Upper lobe of left lung (tissue), 6 donors: Measurements from ENCODE around the gene RBM34. TPM values are rescaled to one million over a fixed set of nuclear protein-coding genes. Genes with fewer than 3 reads are reported as not detected.

Source experiments
- ATAC-seq, 2 donors: fragments of 200-7000 bp; cut with Tn5 transposase; one replicate each; pipeline ENCODE4 v1.9.1; 2022; ENCODE audit warnings: mild to moderate bottlenecking in 2 of 2, moderate library complexity in 2 of 2; ENCODE audit not compliant: low FRiP score in 2 of 2
- DNase-seq, 2 donors: peaks; one replicate each; pipeline ENCODE4 v3.0.0-alpha.2; 2019 to 2020
- H3K27ac ChIP-seq, 4 donors: fragments of 200-600 bp; sonication (generic); one replicate each; pipeline ENCODE4 v1.5.1; 2016 to 2019
- H3K27me3 ChIP-seq, 4 donors: fragments of 200-600 bp; sonication (generic); one replicate each; pipeline ENCODE4 v1.5.1; 2017 to 2019
- H3K36me3 ChIP-seq, 4 donors: fragments of 200-600 bp; sonication (generic); one replicate each; pipeline ENCODE4 v1.5.1; 2016 to 2019
- H3K4me1 ChIP-seq, 4 donors: fragments of 200-600 bp; sonication (generic); one replicate each; pipeline ENCODE4 v1.5.1; 2018 to 2019
- H3K4me3 ChIP-seq, 4 donors: fragments of 200-600 bp; sonication (generic); one replicate each; pipeline ENCODE4 v1.5.1; 2017 to 2019; ENCODE audit warnings: mild to moderate bottlenecking in 2 of 4, moderate library complexity in 1 of 4
- H3K9me3 ChIP-seq, 4 donors: fragments of 200-600 bp; sonication (generic); one replicate each; pipeline ENCODE4 v1.5.1; 2018 to 2019
- EP300 ChIP-seq, 4 donors: sonication (generic); formaldehyde crosslinking; IDR thresholded peaks; one replicate each; pipeline ENCODE4 v1.5.1; 2017; ENCODE audit warnings: antibody characterized with exemption in 4 of 4, control low read depth in 2 of 4
- POLR2A ChIP-seq, 4 donors: fragments of 450-650 bp; IDR thresholded peaks; one replicate each; pipeline ENCODE4 v1.5.1; 2016 to 2017; ENCODE audit warnings: antibody characterized with exemption in 4 of 4, mild to moderate bottlenecking in 2 of 4
- POLR2AphosphoS5 ChIP-seq, 2 donors: sonication (generic); formaldehyde crosslinking; IDR thresholded peaks; one replicate each; pipeline ENCODE4 v1.5.1; 2017; ENCODE audit warnings: antibody characterized with exemption in 2 of 2
- WGBS, 2 donors: methylation state at CpG; one replicate each; pipeline ENCODE4 v1.1.5; 2017 to 2018; 5-methylcytosine and 5-hydroxymethylcytosine counted together
- total RNA-seq, 6 donors: library from RNA; depleted of rRNA in 4 of 6; stranded (reverse); fragments of >200 nt in 4 of 6; gene quantifications; one replicate each; pipeline versions ENCODE4 v1.1.0 to v1.2.1, GENCODE V29; 2016 to 2021
- TF ChIP-seq, protein P1 (sequence below), 6 experiments: fragments of 450-650 bp in 4 of 6; fragments of 200-600 bp in 2 of 6; sonication (generic) in 2 of 6; IDR thresholded peaks; one replicate each; pipeline ENCODE4 v1.5.1; 2016 to 2019; ENCODE audit warnings: antibody characterized with exemption in 6 of 6
- donor health status: DM: no; HTN: no; CAD: no; lungs with moderate emphysema.
- donor health status: DM: no; HTN: yes; CAD: no; lungs with severe emphysema.

RBM34 gene
- total RNA-seq, 6 donors from 2014 or later: 17.3 to 61.0 (median 35.0) TPM

DNA sequence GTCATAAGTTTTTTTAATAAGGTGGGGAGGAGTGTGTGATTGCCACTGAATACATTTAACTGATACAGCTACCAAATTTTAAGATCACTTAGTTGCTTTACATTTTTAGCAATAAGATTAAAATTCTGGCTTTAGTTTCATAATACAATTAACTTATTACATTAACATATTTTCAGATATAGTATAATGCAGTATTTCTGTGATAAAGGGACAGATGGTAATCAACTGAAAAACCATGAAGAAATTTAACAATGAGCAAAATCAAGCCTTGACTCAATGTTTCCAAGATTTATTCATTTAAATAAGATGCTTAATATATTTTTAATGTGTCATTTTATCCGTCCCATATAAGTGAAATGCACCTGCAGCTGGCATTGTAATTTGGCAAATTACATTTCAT is 36.4 kb downstream of the RBM34 start:
- no peak for ATAC-seq
- WGBS, 2 donors: 76 to 81% methylated on average over 1 of the region's 1 CpG
- peaks cover 20 to 51% (median 26%) of the 10 kb centered on the region in 4 donors for H3K4me1 ChIP-seq

DNA sequence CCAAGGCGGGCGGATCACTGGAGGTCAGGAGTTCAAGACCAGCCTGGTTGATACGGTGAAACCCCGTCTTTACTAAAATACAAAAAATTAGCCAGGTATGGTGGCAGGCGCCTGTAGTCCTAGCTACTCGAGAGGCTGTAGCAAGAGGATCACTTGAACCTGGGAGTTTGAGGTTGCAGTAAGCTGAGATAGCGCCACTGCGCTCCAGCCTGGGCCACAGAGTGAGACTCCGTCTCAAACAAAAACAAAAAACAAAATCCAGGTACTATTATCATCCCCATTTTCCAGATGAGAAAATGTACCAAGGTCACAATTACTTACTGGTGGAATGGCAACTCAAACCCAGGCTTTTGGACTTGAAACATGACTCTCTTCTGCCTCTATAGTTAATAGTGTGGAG is 36.9 kb downstream of the RBM34 start:
- Histone ChIP-seq H3K27me3 (no peaks in the 10 kb centered on the region), H3K36me3 (peaks cover 6 to 40% (median 15%) of the 10 kb centered on the region in 4 donors), H3K4me1 (peaks cover 20 to 48% (median 24%) of the 10 kb centered on the region in 4 donors), H3K27ac (no peak overlapping the region), H3K4me3 (no peak overlapping the region), H3K9me3 (no peaks in the 10 kb centered on the region)
- ATAC-seq (no peak), DNase-seq (no peak)
- TF ChIP-seq POLR2AphosphoS5 (IDR thresholded peaks at IDR 0.05) (no peak), EP300 (IDR thresholded peaks at IDR 0.05) (no peak), POLR2A (IDR thresholded peaks at IDR 0.05) (no peak)
- TF ChIP-seq, protein P1, sequence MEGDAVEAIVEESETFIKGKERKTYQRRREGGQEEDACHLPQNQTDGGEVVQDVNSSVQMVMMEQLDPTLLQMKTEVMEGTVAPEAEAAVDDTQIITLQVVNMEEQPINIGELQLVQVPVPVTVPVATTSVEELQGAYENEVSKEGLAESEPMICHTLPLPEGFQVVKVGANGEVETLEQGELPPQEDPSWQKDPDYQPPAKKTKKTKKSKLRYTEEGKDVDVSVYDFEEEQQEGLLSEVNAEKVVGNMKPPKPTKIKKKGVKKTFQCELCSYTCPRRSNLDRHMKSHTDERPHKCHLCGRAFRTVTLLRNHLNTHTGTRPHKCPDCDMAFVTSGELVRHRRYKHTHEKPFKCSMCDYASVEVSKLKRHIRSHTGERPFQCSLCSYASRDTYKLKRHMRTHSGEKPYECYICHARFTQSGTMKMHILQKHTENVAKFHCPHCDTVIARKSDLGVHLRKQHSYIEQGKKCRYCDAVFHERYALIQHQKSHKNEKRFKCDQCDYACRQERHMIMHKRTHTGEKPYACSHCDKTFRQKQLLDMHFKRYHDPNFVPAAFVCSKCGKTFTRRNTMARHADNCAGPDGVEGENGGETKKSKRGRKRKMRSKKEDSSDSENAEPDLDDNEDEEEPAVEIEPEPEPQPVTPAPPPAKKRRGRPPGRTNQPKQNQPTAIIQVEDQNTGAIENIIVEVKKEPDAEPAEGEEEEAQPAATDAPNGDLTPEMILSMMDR (IDR thresholded peaks at IDR 0.05): no peak
- WGBS, 2 donors: 90 to 91% methylated on average over 9 of the region's 9 CpGs

More for the DNA sequence above, 36.4 kb downstream of the RBM34 start:
- H3K4me3 ChIP-seq: no peak overlapping the region
- TF ChIP-seq POLR2AphosphoS5 (IDR thresholded peaks at IDR 0.05) (no peak), POLR2A (IDR thresholded peaks at IDR 0.05) (no peak), EP300 (IDR thresholded peaks at IDR 0.05) (no peak)
- TF ChIP-seq, protein P1 (IDR thresholded peaks at IDR 0.05): no peak
- DNase-seq: no peak
- H3K27me3 ChIP-seq: no peaks in the 10 kb centered on the region
- H3K9me3 ChIP-seq: no peaks in the 10 kb centered on the region
- peaks cover 6 to 35% (median 10%) of the 10 kb centered on the region in 4 donors for H3K36me3 ChIP-seq
- no peak overlapping the region for H3K27ac ChIP-seq

DNA sequence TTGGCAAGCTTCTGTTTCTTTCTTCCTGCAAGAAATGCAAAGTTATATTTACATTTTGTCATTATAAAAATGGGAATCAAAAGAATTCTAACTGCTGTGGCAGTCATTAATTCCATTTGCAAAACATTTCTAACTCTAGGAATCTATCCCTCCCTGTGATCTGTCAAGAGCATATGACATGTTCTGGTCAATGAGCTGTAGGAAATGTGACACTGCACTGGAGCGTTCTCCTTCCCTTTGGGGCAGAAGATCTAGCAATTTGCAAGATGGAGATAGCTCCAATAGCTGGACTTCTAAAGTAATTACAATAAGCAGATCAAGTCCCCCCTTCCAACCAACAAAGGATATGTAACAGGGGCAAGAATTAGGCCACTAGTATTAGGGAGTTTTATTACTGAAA is 38.7 kb downstream of the RBM34 start:
- Histone ChIP-seq H3K4me1 (peaks cover 20 to 41% (median 22%) of the 10 kb centered on the region in 4 donors), H3K9me3 (no peaks in the 10 kb centered on the region), H3K27ac (no peak overlapping the region), H3K4me3 (no peak overlapping the region), H3K36me3 (peaks cover 17 to 58% (median 28%) of the 10 kb centered on the region in 4 donors), H3K27me3 (no peaks in the 10 kb centered on the region)
- WGBS, 2 donors: 73 to 80% methylated on average over 1 of the region's 1 CpG
- TF ChIP-seq POLR2A (IDR thresholded peaks at IDR 0.05): no peak
- TF ChIP-seq POLR2AphosphoS5 (IDR thresholded peaks at IDR 0.05): no peak
- TF ChIP-seq EP300 (IDR thresholded peaks at IDR 0.05): no peak
- TF ChIP-seq, protein P1 (IDR thresholded peaks at IDR 0.05): no peak
- no peak for ATAC-seq
- no peak for DNase-seq

DNA sequence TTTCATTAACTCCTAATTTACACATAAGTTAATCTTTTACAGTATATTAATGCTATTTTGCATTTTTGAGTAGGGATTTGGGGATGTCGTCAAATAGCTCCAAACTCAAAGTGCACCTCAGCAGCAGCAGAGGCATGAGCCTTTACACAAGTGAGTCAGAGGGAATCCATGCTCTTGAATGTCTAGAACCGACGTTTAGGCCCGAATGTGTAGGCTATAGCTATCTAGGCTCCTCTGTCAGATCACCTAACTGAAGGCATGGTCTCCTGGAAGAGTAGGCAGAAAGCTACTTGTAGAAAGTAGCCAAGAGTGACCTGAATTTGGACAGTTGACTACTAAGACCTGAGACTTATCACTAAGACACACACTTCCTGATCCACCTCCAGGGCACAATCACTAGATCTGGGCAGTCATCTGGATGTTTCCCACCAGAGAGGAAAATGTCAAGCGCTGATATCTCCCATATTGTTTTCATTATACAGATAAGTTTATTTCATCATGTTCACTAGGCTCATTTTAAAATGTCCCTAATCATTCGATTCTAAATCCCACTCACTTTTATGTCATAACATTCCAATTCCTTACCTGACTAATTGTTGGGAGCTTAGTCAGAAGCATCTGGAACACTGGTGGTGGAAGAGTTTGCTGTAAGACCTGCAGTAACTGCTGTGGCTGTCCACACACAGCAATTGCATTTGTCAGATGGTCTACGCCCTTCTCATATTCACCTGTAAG is 47.7 kb downstream of the RBM34 start:
- H3K4me1 ChIP-seq: no peaks in the 10 kb centered on the region
- no peaks in the 10 kb centered on the region for H3K9me3 ChIP-seq
- peaks cover 22 to 93% (median 65%) of the 10 kb centered on the region in 4 donors for H3K36me3 ChIP-seq
- TF ChIP-seq, protein P1 (IDR thresholded peaks at IDR 0.05): no peak
- TF ChIP-seq EP300 (IDR thresholded peaks at IDR 0.05) (no peak), POLR2AphosphoS5 (IDR thresholded peaks at IDR 0.05) (no peak), POLR2A (IDR thresholded peaks at IDR 0.05) (no peak)
- no peak overlapping the region for H3K27ac ChIP-seq
- ATAC-seq (no peak), DNase-seq (no peak)
- 86 to 90% methylated on average over 7 of the region's 7 CpGs for WGBS, 2 donors
- H3K27me3 ChIP-seq: no peaks in the 10 kb centered on the region
- no peak overlapping the region for H3K4me3 ChIP-seq
